ENCODE measurements around the gene LRG1. TPM values are rescaled to one million over a fixed set of nuclear protein-coding genes. Genes with fewer than 3 reads are reported as not detected.

Gene LRG1
- total and polyA plus RNA-seq, 2 of the 13 experiments (the other 11 are each of a cell fraction or from before 2014, with no cell fraction given): 12.0 to 39.3 TPM

- TF ChIP-seq, protein P1, sequence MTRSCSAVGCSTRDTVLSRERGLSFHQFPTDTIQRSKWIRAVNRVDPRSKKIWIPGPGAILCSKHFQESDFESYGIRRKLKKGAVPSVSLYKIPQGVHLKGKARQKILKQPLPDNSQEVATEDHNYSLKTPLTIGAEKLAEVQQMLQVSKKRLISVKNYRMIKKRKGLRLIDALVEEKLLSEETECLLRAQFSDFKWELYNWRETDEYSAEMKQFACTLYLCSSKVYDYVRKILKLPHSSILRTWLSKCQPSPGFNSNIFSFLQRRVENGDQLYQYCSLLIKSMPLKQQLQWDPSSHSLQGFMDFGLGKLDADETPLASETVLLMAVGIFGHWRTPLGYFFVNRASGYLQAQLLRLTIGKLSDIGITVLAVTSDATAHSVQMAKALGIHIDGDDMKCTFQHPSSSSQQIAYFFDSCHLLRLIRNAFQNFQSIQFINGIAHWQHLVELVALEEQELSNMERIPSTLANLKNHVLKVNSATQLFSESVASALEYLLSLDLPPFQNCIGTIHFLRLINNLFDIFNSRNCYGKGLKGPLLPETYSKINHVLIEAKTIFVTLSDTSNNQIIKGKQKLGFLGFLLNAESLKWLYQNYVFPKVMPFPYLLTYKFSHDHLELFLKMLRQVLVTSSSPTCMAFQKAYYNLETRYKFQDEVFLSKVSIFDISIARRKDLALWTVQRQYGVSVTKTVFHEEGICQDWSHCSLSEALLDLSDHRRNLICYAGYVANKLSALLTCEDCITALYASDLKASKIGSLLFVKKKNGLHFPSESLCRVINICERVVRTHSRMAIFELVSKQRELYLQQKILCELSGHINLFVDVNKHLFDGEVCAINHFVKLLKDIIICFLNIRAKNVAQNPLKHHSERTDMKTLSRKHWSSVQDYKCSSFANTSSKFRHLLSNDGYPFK (CRISPR knock-in tag; IDR thresholded peaks at IDR 0.05; ENCODE audit: borderline replicate concordance): no peak
- TF ChIP-seq CTCF (CRISPR knock-in tag; IDR thresholded peaks at IDR 0.05): no peak
- TF ChIP-seq, protein P2, sequence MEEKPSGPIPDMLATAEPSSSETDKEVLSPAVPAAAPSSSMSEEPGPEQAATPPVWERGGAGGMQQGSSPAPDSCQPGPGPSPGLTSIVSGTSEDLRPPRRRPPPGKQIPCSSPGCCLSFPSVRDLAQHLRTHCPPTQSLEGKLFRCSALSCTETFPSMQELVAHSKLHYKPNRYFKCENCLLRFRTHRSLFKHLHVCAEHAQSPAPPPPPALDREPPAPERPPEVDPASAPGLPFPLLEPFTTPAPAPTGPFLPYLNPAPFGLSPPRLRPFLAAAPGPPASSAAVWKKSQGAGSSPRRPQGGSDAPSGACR (CRISPR knock-in tag; IDR thresholded peaks at IDR 0.05): no peak
Observed at GRCh38 chr19:4491446-4491845, 48.4 kb downstream of the LRG1 start (continued).

GRCh38 chr19:4488496-4488895, 51.3 kb downstream of the LRG1 start:
- Histone ChIP-seq H3K79me2 (ENCODE audit: insufficient read depth, low read length) (no peaks in the 10 kb centered on the region), H3K9ac (ENCODE audit: insufficient read depth, low read depth, low read length) (no peak overlapping the region), H4K20me1 (ENCODE audit: insufficient read depth, low read length) (no peaks in the 10 kb centered on the region), H3K9me3 (ENCODE audit: low read length) (no peaks in the 10 kb centered on the region), H3K36me3 (replicated peaks in 1 of 2; ENCODE audit: control insufficient read depth in 1 of 2, insufficient read depth in 2 of 2, low read length in 2 of 2) (peaks cover 22 to 36% of the 10 kb centered on the region in 2 experiments), H3K4me3 (replicated peaks in 1 of 3; ENCODE audit: insufficient read depth in 1 of 3, low read depth in 2 of 3, low read length in 3 of 3) (no peak overlapping the region), H3K27me3 (ENCODE audit: control insufficient read depth in 1 of 2, insufficient read depth in 2 of 2, low read length in 2 of 2) (no peaks in the 10 kb centered on the region; a peak in 1 of 5 replicates), H3K27ac (ENCODE audit: extremely low read length, insufficient read depth, low read length) (no peak overlapping the region), H3K4me2 (ENCODE audit: low read depth, low read length) (no peak overlapping the region), H3K4me1 (ENCODE audit: insufficient read depth, low read length) (no peaks in the 10 kb centered on the region), H2AFZ (ENCODE audit: low read length) (no peak overlapping the region)
- TF ChIP-seq, protein P3, sequence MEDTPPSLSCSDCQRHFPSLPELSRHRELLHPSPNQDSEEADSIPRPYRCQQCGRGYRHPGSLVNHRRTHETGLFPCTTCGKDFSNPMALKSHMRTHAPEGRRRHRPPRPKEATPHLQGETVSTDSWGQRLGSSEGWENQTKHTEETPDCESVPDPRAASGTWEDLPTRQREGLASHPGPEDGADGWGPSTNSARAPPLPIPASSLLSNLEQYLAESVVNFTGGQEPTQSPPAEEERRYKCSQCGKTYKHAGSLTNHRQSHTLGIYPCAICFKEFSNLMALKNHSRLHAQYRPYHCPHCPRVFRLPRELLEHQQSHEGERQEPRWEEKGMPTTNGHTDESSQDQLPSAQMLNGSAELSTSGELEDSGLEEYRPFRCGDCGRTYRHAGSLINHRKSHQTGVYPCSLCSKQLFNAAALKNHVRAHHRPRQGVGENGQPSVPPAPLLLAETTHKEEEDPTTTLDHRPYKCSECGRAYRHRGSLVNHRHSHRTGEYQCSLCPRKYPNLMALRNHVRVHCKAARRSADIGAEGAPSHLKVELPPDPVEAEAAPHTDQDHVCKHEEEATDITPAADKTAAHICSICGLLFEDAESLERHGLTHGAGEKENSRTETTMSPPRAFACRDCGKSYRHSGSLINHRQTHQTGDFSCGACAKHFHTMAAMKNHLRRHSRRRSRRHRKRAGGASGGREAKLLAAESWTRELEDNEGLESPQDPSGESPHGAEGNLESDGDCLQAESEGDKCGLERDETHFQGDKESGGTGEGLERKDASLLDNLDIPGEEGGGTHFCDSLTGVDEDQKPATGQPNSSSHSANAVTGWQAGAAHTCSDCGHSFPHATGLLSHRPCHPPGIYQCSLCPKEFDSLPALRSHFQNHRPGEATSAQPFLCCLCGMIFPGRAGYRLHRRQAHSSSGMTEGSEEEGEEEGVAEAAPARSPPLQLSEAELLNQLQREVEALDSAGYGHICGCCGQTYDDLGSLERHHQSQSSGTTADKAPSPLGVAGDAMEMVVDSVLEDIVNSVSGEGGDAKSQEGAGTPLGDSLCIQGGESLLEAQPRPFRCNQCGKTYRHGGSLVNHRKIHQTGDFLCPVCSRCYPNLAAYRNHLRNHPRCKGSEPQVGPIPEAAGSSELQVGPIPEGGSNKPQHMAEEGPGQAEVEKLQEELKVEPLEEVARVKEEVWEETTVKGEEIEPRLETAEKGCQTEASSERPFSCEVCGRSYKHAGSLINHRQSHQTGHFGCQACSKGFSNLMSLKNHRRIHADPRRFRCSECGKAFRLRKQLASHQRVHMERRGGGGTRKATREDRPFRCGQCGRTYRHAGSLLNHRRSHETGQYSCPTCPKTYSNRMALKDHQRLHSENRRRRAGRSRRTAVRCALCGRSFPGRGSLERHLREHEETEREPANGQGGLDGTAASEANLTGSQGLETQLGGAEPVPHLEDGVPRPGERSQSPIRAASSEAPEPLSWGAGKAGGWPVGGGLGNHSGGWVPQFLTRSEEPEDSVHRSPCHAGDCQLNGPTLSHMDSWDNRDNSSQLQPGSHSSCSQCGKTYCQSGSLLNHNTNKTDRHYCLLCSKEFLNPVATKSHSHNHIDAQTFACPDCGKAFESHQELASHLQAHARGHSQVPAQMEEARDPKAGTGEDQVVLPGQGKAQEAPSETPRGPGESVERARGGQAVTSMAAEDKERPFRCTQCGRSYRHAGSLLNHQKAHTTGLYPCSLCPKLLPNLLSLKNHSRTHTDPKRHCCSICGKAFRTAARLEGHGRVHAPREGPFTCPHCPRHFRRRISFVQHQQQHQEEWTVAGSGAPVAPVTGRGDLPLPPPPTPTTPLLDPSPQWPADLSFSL (CRISPR knock-in tag; IDR thresholded peaks at IDR 0.05): no peak
- TF ChIP-seq PHF8 (CRISPR knock-in tag; IDR thresholded peaks at IDR 0.05): no peak
- peak; percentile 58 for TF ChIP-seq AGO2 (optimal IDR thresholded peaks at IDR 0.05; ENCODE audit: low read depth, low read length)
- TF ChIP-seq BRCA1 (CRISPR knock-in tag; IDR thresholded peaks at IDR 0.05): no peak
- TF ChIP-seq RBFOX2 (IDR thresholded peaks at IDR 0.05; ENCODE audit: low read depth, low read length): 0 out of 2 replicates have a peak, but pooled peaks have one; percentile 24
- CTCF ChIA-PET (ENCODE audit: low intra/inter-chr PET ratio, low total read pairs): no interaction called here
- no TSS peak for BruUV-seq (replicated peaks)
- no peak for ATAC-seq
- FAIRE-seq: no peak
- DNase-seq (ENCODE audit: low spot score): no peak
- 98% methylated on average over 29 of the region's 29 CpGs for WGBS (ENCODE audit: low lambda C conversion rate)
- in situ Hi-C loops (cut with HindIII; ENCODE audit: extremely low pct_ligation_motif_present, low pct_unique_long_range_greater_than_20kb): no loop called here
- intact Hi-C loops (cut with micrococcal nuclease; ENCODE audit: unreplicated experiment): no loop called here
- POLR2A ChIA-PET: no interaction called here
